GM21717 (cell line): ENCODE measurements around the gene SEC24C.
"Not testable (repeated sequence)": the region's sequence is repeated elsewhere in the genome, so short reads cannot be mapped to it uniquely, and the experiment has no call there.

Source experiments
- ATAC-seq: cut with Tn5 transposase; IDR thresholded peaks from one replicate; pipeline ENCODE4 v1.9.1; 2021; ENCODE audit warnings: mild to moderate bottlenecking, moderate library complexity; ENCODE audit not compliant: unreplicated experiment

SEC24C gene

DNA sequence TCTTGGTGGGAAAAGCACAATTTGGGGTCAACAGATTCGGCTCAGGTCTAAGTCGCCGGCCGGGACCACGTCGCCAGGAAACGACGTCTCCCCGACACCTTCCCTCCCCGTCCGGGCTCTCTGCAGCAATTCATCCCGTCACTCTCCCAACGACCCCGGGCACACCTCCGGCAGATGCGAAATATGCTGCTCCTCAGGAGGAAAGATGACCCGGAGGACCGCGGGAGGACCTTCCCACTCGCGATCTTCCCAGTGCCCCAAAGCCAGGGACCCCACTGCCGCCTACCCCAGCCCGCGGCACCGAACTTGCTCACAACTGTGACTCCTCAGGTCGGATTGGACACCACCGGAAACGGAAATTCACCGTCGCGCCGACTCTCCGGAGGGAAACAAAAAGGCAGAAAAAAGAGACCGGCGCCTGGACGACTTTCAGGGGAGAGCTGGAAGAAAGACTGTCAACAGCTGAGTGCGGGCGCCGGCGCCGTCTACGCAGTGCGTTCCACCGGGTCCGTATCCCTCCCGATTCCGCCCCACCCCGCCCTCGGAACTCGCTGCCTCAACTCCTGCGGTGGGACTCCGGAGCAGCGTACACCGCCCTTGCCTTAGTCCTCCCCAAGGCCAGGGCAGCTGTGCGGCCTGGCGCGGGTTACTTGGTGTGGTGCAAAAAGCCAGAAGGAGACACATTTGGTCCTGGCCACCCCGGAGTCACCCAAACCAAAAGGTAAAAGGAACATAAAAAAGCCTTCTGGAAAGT lies 13.8 kb upstream of the SEC24C start:
- ATAC-seq = peak; percentile 86

DNA sequence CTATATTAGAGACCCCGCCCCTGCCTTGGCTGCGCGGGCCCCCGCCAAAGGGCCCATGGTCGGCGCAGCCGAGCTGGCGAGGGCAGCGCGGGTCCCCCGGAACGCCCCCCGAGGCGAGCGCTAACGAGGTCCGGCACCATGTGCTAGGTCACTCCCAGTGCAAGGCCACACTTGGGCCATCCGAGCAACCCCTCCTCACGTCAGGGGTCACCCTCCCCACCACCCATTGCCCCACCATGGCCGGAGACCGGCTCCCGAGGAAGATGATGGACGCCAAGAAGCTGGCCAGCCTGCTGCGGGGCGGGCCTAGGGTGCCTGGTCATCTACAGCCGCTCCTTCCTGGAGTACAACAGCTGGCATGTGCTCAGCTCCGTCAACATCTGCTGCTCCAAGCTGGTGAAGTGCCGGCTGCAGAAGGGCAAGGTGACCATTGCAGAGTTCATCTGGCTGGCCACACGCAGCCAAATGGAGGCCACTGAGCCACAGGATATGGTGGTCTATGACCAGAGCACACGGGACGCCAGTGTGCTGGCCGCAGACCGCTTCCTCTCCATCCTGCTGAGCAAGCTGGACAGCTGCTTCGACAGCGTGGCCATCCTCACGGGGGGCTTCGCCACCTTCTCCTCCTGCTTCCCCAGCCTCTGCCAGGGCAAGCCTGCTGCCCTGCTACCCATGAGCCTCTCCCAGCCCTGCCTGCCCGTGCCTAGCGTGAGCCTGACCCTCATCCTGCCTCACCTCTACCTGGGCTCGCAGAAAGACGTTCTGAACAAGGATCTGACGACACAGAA lies 12.4 kb upstream of the SEC24C start:
- ATAC-seq = no peak

- no peak for ATAC-seq
Measured at GRCh38 chr10:73732426-73732825, 11.7 kb upstream of the SEC24C start.

DNA sequence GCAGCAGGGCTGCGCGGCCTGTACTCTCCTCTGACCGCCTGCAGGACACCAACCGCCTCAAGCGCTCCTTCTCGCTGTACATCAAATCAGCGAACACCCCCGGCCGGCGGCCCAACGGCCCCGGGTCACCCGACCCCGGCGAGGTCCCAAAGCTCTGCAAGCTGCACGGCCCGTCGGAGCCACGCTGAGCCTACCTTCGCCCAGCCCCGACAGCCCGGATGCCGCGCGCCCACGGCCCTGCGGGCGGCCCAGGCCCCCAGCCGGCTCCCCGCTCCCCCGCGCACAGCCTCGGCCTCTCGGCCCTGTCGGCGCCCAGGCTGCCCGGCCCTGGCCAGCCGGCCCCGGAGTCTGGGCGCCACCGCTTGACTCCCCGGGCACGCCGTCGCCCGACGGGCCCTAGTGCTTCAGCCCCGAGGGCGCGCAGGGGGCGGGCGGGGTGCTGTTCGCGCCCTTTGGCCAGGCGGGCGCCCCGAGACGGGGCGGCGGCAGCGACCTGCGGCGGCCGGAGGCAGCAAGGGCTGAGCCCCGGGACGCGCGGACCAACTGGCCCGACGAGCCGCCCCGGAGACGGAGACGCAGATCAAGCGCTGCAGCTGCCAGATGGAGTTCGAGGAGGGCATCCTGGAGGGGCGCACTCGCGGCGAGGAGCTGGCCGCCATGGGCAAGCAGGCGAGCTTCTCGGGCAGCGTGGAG lies 11.1 kb upstream of the SEC24C start:
- ATAC-seq = no peak

DNA sequence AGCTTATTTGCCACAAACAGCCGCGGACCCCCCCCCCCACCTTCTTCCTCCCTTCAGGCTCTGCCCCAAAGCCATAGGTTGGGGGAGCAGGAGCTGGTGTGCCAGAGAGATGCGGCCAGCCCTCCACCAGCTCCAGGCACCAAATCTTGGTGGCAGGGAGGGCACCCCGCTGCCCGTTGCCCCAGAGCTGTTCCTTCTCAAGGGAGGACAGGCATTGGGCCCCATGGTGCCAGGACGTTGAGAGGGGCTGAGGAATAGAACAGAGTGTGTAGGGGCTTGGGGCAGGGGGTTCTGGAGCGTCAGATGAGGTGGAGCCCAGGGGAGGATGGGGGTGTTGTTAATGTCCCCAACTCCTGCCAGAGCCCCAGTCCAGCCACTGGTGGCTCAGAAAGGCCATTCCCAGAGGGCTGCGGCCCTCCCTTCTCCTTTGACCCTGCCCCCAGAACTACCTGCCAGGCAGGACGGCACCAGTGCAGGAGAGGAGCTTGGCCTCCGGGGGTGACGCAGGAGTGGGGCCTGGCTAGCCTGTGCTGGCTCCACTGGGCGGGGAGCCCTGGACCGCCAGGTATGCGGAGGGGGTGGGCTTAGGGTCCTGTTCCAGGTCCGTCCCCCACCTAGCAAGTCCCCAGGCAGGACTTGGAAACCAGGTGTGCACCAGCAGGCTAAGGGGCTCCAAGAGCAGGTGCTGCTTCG lies 10.0 kb upstream of the SEC24C start:
- no peak for ATAC-seq

DNA sequence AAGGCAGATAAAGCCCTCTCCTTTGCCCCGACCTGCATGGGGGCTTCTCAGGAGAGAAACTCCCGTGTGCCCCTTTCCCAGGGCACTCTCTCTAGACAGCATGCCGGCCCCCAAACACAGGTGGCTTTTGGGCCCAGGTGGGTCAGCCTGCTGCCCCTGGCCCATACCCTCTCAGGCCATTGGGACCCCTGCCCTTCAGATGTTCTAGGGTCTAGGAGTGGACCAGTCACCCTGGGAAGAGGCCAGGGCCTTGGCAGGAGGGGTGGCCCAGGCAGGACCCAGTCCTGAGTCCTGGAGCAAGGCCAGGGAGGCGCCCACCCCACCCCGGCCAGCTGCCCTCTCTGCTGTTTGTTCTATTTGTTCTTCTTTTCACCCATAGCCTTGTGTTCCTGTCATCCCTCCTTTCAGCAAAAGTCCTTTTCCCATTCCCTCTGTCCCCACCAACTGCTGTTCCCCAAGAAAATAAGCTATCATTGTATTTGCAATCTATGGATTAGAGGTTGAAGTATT lies 9.3 kb upstream of the SEC24C start:
- ATAC-seq = no peak

DNA sequence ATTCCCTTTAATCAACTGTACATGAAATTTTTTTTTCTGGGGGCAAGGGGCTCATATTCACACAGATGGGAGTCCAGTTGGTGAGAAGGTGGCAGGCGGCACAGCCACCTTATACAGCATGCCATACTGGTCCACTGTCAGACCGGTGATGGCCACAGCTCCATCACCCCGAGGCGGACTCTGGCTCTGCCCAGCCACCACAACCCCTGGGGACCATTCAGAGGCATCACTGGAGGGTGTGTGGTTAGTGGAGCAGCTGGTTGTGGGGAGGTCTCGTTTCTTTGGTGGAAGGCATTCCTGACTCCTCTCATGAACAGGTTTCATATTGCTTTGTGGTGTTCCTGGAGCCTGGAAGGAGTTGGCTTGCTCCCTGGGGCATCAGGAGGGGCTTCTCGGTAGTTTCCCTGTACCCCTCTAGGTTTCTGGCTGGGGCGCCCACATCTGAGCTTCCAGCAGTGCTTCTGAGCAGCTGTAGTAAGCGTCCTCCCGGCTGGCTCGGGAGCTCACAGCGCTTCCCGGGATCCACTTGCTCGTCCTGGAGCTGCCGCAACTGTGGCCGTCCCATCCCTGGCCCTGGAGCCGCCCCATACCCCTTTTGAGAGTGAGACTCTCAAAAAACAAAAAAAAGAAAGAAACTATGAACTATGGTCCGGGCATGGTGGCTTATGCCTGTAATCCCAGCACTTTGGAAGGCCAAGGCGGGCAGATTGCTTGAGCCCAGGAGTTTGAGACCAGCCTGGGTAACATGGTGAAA lies 3.5 kb upstream of the SEC24C start:
- not testable (repeated sequence) for ATAC-seq

DNA sequence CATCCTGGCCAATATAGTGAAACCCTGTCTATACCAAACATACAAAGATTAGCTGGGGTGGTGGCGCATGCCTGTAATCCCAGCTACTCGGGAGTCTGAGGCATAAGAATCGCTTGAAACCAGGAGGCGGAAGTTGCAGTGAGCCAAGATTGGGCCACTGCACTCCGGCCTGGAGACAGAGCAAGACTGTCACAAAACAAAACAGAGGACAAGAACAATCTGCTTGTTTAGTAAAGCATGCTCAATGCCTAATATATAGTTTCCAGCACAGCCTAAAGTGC lies 1.8 kb upstream of the SEC24C start:
- no peak for ATAC-seq

GRCh38 chr10:73743327-73743904 lies 756 bp upstream of the SEC24C start:
- no peak for ATAC-seq

DNA sequence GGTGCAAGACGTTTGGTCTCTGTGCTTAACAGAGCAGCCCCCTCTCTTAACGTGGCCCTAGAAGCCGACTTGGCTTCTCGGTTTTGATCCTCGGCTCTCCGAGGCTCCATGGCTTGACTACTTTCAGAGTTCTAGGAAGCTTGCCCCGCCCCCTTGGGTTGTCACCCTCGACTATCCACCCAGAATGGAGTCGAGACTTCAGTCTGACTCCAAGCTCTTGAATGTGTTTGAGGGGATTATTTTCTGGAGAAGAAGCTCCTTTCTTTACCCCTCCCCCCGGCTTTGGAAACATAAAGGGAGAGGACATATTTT lies 448 bp downstream of the SEC24C start:
- ATAC-seq = peak; percentile 36

- no peak for ATAC-seq
Measured at GRCh38 chr10:73746721-73747120, 2.5 kb downstream of the SEC24C start.

- ATAC-seq = no peak
Measured at GRCh38 chr10:73750819-73751218, 6.6 kb downstream of the SEC24C start.

DNA sequence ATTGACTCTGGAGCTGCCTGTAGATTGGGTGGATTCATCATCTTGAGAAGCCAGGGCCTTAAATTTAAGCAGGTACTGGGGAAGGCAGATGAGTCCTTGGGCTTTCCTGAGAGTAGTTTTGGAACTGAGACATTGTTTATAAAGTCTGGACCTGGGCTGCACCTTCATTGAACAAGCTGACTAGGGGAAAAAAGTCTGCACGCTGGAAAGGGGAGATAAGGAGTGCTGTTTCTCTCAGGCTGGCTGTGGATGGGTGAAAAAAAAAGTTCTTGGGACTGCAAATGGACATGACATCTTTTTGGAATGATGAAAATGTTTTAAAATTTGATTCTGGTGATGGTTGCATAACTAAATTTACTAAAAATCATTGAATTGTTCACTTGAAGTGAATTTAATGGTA lies 12.0 kb downstream of the SEC24C start:
- ATAC-seq = no peak

DNA sequence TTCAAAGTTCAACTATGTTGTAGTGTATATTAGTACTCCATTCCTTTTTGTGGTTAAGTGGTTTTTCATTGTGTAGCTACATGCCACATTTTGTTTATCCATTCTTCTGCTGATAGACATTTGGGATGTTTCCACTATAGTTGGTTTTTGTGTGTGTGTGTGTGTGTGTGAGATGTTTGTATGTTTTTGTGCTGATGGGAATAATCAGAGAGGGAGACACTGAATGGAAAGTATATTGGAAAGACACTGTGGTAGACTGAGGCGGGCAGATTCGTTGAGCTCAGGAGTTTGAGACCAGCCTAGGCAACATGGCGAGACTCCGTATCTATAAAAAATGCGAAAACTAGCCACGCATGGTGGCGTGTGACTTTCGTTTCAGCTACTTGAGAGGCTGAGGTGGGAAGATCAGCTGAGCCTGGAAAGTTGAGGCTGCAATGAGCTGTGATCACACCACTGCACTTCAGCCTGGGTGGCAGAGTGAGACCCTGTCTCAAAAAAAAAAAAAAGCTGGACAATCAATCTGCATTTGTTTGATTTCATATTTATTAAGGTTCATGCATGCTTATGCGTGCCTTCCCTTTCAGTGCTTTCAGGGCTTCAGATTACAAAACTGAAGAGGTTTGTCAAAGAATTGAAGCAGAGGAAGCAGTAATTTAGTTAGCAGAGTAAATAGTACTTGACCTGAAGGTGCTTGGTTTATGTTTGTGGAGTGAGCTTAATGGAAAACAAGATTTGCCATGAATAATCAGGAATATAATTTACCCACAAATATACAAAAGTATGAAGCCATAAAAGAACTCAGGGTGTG lies 14.7 kb downstream of the SEC24C start:
- no peak for ATAC-seq

GRCh38 chr10:73759512-73760115 lies 15.4 kb downstream of the SEC24C start:
- no peak for ATAC-seq

DNA sequence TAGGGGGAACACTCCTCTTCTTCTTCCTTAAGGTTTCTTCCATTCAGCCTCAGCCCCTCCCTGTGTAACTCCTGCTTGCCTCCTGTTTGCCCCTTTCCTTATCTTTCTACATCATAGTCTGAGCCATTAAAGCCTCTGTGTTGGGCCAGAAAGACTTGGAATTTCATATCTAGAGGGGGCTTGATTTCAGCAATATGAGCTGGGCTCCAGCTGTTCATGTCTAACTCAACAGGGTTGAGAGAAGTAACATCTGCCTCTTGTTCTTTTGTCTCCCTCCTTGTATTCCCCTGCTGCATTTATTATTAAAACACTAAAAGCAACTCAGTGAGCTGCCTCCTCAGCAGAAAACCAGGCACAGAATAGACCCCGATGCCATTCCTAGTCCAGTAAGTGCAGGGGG lies 17.6 kb downstream of the SEC24C start:
- ATAC-seq = no peak

- no peak for ATAC-seq
Measured at GRCh38 chr10:73762915-73763314, 18.7 kb downstream of the SEC24C start.

DNA sequence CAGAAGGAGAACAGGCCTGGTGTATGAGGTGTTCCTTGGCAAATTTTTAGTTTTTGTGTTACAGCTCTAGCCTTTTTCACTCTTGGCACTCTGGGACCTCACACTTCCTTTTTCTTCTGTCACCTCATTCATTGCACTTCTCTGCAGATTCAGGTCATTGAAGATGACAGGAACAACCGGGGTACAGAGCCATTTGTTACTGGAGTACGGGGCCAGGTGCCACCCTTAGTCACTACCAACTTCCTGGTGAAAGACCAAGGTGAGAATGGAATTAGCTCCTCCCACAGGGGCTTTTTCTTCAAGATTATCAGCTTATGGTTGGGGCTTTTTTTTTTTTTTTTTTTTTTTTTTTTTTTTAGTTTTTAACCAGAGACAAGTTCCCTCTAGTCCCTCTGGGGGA lies 19.2 kb downstream of the SEC24C start:
- ATAC-seq = no peak

DNA sequence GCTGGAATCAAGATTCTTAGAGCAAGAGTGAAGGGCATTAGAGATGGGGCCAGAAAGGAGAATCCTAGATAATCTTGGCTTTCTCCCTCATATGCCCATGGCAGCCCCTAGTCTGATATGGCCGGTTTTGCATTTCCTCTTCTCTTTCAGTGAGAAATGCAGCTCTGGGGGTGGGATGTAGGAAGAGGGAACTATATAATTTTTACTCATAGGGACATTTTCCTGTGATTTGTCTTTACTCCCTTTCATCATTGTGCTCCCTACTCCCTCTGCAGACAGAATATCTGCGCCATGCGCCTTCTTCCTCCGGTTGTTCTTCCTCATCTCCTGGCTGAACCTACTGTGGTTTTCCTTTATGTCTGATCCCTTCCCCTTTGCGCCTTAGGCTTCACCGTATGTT lies 20.9 kb downstream of the SEC24C start:
- ATAC-seq = no peak
